PFSK-1 (cell line): ENCODE data around the gene SNCAIP. TPM values are rescaled to one million over a fixed set of nuclear protein-coding genes. Genes with fewer than 3 reads are reported as not detected.

Source experiments
- FOXP2 ChIP-seq: optimal IDR thresholded peaks from 2 replicates; pipeline ENCODE3; 2011; ENCODE audit warnings: borderline replicate concordance, control low read depth, inconsistent platforms; ENCODE audit not compliant: insufficient read depth; ENCODE audit errors: extremely low read length, extremely low read depth
- POLR2AphosphoS5 ChIP-seq: IDR thresholded peaks from 2 replicates; pipeline ENCODE4 v1.6.1; 2012; ENCODE audit warnings: low read depth, mild to moderate bottlenecking, control low read depth, low read length, moderate library complexity
- SIN3A ChIP-seq: IDR thresholded peaks from 2 replicates; pipeline ENCODE4 v1.6.1; 2012; ENCODE audit warnings: mild to moderate bottlenecking, low read length, moderate library complexity, borderline replicate concordance; ENCODE audit not compliant: insufficient read depth
- TAF1 ChIP-seq: IDR thresholded peaks from 2 replicates; pipeline ENCODE4 v1.6.1; 2012; ENCODE audit warnings: low read length, control low read depth, borderline replicate concordance; ENCODE audit not compliant: insufficient read depth
- polyA plus RNA-seq: library from polyadenylated mRNA; unstranded; fragments of >200 nt; gene quantifications from one replicate; pipeline ENCODE4 v1.2.1, GENCODE V29; 2012; ENCODE audit warnings: low read depth, missing spikeins; ENCODE audit not compliant: insufficient read length
- TF ChIP-seq, protein P1 (sequence below), 2 experiments: IDR thresholded peaks; 2 replicates each; pipeline versions ENCODE4 v1.6.1 to v1.8.0; 2011 to 2012; ENCODE audit warnings: low read depth in 2 of 2, low read length in 2 of 2, control low read depth in 1 of 2, inconsistent platforms in 1 of 2, mild to moderate bottlenecking in 1 of 2, moderate library complexity in 1 of 2; ENCODE audit not compliant: insufficient read depth in 1 of 2

The SNCAIP gene
- polyA plus RNA-seq: not detected

DNA sequence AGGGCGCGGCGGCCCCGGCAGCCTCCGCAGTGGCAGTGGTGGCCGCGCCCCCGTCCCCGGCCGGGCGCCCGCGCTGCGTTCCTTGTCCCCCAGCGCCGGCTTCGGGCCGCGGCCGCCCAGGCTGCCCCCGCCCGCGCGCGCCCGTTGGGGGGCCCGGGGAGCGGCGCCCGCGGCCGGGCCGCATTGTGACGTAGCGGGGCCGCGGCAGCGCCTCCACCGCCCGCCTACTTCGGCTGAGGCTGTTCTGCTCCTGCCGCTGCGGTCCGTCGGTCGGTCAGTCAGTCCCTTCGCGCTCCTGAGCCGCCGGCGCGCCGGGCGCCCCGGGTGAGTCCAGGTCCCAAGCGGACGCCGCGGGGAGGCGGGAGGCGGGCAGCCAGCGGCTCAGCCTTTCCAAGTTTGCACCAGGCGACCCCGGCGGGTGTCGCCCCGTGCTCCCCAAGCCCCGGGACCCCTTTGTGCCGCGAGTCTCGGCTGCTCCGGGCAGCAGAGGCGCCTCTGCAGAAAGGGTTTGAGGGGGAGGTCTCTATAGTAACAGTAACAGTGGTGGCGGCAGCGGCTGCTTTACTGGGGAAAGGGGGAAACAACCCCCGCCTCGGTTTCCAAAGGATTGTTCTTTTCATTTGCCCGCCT lies at the start of gene SNCAIP:
SNCAIP (plus strand) TSS at position 277 of the 630 bp plus-strand sequence. CDS start 78,898 bp downstream, outside the sequence.
- TF ChIP-seq FOXP2: no peak

DNA sequence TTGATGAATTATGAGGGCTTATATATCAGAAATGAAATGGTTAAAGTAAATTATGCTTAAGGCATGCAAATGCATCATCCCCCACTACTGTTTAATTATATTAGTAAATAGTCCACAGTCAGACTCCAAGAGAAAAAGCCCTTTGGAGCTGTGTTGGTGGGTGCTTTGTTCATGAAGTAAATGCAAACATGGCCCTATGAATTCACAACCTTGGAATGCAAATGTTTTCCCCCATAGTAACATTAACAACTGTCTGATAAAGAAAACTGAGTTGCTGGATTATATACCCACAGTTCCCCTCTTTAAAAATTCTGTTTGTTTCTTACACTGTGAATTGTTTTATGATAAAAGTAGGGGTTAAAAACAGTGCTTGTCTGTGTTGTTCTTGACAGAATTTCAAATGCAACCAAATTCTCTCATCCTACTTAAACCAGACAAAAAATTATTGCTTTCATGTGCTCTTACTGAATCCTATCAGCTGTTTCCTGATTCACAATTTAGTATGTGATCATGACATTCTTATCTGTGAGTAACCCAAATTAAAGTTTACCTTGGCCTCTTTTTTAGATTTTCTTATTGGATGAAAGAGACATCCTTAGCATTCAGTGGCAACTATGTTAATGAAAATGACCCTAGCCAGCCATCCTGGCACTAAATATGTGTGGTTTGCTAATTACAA lies 48.5 kb upstream of the SNCAIP start:
- TF ChIP-seq, protein P1, sequence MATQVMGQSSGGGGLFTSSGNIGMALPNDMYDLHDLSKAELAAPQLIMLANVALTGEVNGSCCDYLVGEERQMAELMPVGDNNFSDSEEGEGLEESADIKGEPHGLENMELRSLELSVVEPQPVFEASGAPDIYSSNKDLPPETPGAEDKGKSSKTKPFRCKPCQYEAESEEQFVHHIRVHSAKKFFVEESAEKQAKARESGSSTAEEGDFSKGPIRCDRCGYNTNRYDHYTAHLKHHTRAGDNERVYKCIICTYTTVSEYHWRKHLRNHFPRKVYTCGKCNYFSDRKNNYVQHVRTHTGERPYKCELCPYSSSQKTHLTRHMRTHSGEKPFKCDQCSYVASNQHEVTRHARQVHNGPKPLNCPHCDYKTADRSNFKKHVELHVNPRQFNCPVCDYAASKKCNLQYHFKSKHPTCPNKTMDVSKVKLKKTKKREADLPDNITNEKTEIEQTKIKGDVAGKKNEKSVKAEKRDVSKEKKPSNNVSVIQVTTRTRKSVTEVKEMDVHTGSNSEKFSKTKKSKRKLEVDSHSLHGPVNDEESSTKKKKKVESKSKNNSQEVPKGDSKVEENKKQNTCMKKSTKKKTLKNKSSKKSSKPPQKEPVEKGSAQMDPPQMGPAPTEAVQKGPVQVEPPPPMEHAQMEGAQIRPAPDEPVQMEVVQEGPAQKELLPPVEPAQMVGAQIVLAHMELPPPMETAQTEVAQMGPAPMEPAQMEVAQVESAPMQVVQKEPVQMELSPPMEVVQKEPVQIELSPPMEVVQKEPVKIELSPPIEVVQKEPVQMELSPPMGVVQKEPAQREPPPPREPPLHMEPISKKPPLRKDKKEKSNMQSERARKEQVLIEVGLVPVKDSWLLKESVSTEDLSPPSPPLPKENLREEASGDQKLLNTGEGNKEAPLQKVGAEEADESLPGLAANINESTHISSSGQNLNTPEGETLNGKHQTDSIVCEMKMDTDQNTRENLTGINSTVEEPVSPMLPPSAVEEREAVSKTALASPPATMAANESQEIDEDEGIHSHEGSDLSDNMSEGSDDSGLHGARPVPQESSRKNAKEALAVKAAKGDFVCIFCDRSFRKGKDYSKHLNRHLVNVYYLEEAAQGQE (IDR thresholded peaks at IDR 0.05; ENCODE audit: insufficient read depth in 1 of 2, low read depth in 2 of 2, low read length in 2 of 2): no peak

DNA sequence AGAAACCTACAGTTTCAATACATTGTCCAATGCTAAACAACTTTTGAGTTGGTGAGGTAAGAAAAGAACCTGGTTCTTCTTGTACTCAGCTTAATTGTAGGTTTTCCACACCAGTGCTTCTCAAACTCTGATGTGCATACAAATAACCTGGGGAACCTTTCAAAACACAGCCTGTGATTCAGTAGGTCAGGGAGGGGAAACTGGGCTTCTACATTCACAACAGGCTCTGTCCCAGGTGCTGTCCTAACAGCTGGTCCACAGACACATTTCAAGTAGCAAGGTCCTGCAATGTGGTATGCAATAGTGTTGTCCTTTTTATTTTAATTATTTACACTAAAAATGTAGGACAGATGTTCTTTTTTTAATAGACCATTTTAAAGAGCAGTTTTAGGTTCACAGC lies 47.4 kb upstream of the SNCAIP start:
- TF ChIP-seq FOXP2 (no peak), TAF1 (no peak), POLR2AphosphoS5 (no peak), SIN3A (no peak)
- TF ChIP-seq, protein P1 (IDR thresholded peaks at IDR 0.05; ENCODE audit: insufficient read depth in 1 of 2, low read depth in 2 of 2, low read length in 2 of 2): 0 out of 4 replicates have a peak, but pooled peaks of 1 of the 2 experiments have one; percentile 29

DNA sequence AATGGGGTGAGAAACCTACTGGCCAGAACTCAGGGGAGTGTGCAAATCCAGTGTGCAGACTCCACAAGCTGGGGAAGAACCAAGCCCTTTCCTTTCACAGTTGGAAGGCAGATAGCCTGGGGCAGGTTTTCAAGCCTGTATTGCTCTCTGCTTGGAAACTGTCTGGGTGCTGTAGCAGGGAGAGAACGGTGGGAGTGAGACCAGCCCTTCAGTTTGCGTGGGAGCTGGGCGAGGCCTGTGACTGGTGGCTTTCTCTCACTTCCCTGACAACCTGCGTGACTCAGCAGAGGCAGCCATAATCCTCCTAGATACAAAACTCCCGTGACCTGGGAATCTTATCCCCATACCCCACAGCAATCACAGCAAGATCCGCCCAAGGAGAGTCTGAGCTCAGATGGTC lies 44.9 kb upstream of the SNCAIP start:
- TF ChIP-seq, protein P1 (IDR thresholded peaks at IDR 0.05; ENCODE audit: insufficient read depth in 1 of 2, low read depth in 2 of 2, low read length in 2 of 2): no peak
- no peak for TF ChIP-seq SIN3A
- no peak for TF ChIP-seq TAF1
- no peak for TF ChIP-seq POLR2AphosphoS5
- no peak for TF ChIP-seq FOXP2

DNA sequence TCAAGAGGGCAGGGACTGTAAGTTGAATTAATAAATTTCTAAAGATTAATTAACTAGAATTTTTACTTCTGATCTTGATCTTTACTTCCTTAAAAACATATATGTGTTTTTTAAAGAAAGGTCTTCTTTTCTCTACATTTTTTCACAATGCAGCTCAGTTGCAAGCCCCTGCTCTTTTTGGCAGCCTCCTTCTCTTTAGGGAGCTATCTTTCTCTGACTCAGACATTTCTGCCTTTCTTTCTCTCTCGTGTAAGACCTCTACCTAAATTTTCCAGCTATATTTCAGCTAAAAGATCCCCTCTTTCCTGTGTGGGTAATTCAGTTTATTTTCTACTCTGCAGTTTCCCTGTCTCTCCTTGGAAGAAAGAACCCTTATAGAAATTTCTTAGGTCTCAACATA lies 38.3 kb upstream of the SNCAIP start:
- TF ChIP-seq FOXP2: no peak
- no peak for TF ChIP-seq POLR2AphosphoS5
- TF ChIP-seq, protein P1 (IDR thresholded peaks at IDR 0.05; ENCODE audit: insufficient read depth in 1 of 2, low read depth in 2 of 2, low read length in 2 of 2): no peak
- no peak for TF ChIP-seq SIN3A
- no peak for TF ChIP-seq TAF1
